Measurements from ENCODE around the gene POP4. TPM values are rescaled to one million over a fixed set of nuclear protein-coding genes. Genes with fewer than 3 reads are reported as not detected.

POP4 gene
- total and polyA plus RNA-seq, 11 donors: 41.2 to 157 (median 52.2) TPM

GRCh38 chr19:29663861-29664752, 58.0 kb downstream of the POP4 start:
- WGBS, 4 donors: 93 to 96% (median 94%) methylated on average over 12 to 19 of the region's 19 CpGs
- ATAC-seq (no peak), DNase-seq (peak in 1 of 5 donors; percentile 19)
- Histone ChIP-seq H3K4me1 (peaks cover 11 to 69% (median 51%) of the 10 kb centered on the region in 12 donors), H3K4me3 (peak overlapping the region in 3 of 12 donors; percentile 69 to 98 (median 94)), H3K27ac (peak overlapping the region; percentile 24 to 97 (median 93)), H3K36me3 (no peaks in the 10 kb centered on the region), H3K27me3 (no peaks in the 10 kb centered on the region), H3K9me3 (no peaks in the 10 kb centered on the region)
- intact Hi-C loops (cut with DNase I): loop anchor here in 8 of 10 donors (2.0 to 10.0 kb wide), 7 partner anchors 15 to 59 kb away; partner anchors contain the start of genes C19orf12 (in 3 of the 8) and POP4 (in 3 of the 8)
- TF ChIP-seq, protein P1, sequence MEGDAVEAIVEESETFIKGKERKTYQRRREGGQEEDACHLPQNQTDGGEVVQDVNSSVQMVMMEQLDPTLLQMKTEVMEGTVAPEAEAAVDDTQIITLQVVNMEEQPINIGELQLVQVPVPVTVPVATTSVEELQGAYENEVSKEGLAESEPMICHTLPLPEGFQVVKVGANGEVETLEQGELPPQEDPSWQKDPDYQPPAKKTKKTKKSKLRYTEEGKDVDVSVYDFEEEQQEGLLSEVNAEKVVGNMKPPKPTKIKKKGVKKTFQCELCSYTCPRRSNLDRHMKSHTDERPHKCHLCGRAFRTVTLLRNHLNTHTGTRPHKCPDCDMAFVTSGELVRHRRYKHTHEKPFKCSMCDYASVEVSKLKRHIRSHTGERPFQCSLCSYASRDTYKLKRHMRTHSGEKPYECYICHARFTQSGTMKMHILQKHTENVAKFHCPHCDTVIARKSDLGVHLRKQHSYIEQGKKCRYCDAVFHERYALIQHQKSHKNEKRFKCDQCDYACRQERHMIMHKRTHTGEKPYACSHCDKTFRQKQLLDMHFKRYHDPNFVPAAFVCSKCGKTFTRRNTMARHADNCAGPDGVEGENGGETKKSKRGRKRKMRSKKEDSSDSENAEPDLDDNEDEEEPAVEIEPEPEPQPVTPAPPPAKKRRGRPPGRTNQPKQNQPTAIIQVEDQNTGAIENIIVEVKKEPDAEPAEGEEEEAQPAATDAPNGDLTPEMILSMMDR (IDR thresholded peaks at IDR 0.05): no peak
- no peak for TF ChIP-seq POLR2A (IDR thresholded peaks at IDR 0.05)

- Histone ChIP-seq H3K36me3 (no peaks in the 10 kb centered on the region), H3K27me3 (no peaks in the 10 kb centered on the region), H3K4me1 (peaks cover 14 to 70% (median 55%) of the 10 kb centered on the region in 12 donors), H3K27ac (peak overlapping the region; percentile 80 to 98 (median 93)), H3K9me3 (no peaks in the 10 kb centered on the region), H3K4me3 (peak overlapping the region; percentile 55 to 98 (median 92))
- intact Hi-C loops (cut with DNase I): loop anchor here (2.0 to 10.0 kb wide), 8 partner anchors 14 to 60 kb away; partner anchors contain the start of genes C19orf12 (in 6 of the 10) and POP4 (in 3 of the 10)
- TF ChIP-seq POLR2A (IDR thresholded peaks at IDR 0.05): no peak
- TF ChIP-seq, protein P1 (IDR thresholded peaks at IDR 0.05): peak in 7 of 12 donors; percentile 16 to 50 (median 36)
- 26 to 35% (median 27%) methylated on average over 16 to 22 of the region's 22 CpGs for WGBS, 4 donors
- ATAC-seq (no peak), DNase-seq (no peak)
Measured at GRCh38 chr19:29664753-29665214, 58.7 kb downstream of the POP4 start.

GRCh38 chr19:29665215-29665825, 59.2 kb downstream of the POP4 start, which contains the start of gene PLEKHF1:
Gene PLEKHF1, plus strand, starts transcription at chr19:29665461. Its CDS starts 8,379 bp downstream, at chr19:29673840.
- H3K4me3 ChIP-seq: peak within 1 kb of the TSS; percentile 55 to 98 (median 92)
- H3K27ac ChIP-seq: peak within 1 kb of the TSS; percentile 80 to 98 (median 93)
- H3K36me3 ChIP-seq: no peaks in the 10 kb centered on the region
- peak; percentile 48 to 87 (median 84) for ATAC-seq
- intact Hi-C loops (cut with DNase I): loop anchor here in 8 of 10 donors (2.0 to 10.0 kb wide), 6 partner anchors 13 to 61 kb away; partner anchors contain the start of genes C19orf12 (in 5 of the 8) and POP4 (in 2 of the 8)
- H3K4me1 ChIP-seq: peaks cover 14 to 71% (median 55%) of the 10 kb centered on the region in 12 donors
- peak; percentile 93 to 96 (median 94) for DNase-seq
- WGBS, 4 donors: 0% methylated on average over 7 to 75 of the region's 75 CpGs
- no peaks in the 10 kb centered on the region for H3K27me3 ChIP-seq
- peak; percentile 74 to 92 for TF ChIP-seq POLR2A (IDR thresholded peaks at IDR 0.05)
- TF ChIP-seq, protein P1 (IDR thresholded peaks at IDR 0.05): peak in 2 of 12 donors; percentile 17 to 23
- no peaks in the 10 kb centered on the region for H3K9me3 ChIP-seq
